PFSK-1 (cell line): Measurements from ENCODE around the gene ARFGAP2.

ENCODE experiments used
- FOXP2 ChIP-seq: optimal IDR thresholded peaks from 2 replicates; pipeline ENCODE3; 2011; ENCODE audit warnings: borderline replicate concordance, control low read depth, inconsistent platforms; ENCODE audit not compliant: insufficient read depth; ENCODE audit errors: extremely low read length, extremely low read depth
- POLR2AphosphoS5 ChIP-seq: IDR thresholded peaks from 2 replicates; pipeline ENCODE4 v1.6.1; 2012; ENCODE audit warnings: low read depth, mild to moderate bottlenecking, control low read depth, low read length, moderate library complexity
- SIN3A ChIP-seq: IDR thresholded peaks from 2 replicates; pipeline ENCODE4 v1.6.1; 2012; ENCODE audit warnings: mild to moderate bottlenecking, low read length, moderate library complexity, borderline replicate concordance; ENCODE audit not compliant: insufficient read depth
- TAF1 ChIP-seq: IDR thresholded peaks from 2 replicates; pipeline ENCODE4 v1.6.1; 2012; ENCODE audit warnings: low read length, control low read depth, borderline replicate concordance; ENCODE audit not compliant: insufficient read depth
- TF ChIP-seq, protein P1 (sequence below), 2 experiments: IDR thresholded peaks; 2 replicates each; pipeline versions ENCODE4 v1.6.1 to v1.8.0; 2011 to 2012; ENCODE audit warnings: low read depth in 2 of 2, low read length in 2 of 2, control low read depth in 1 of 2, inconsistent platforms in 1 of 2, mild to moderate bottlenecking in 1 of 2, moderate library complexity in 1 of 2; ENCODE audit not compliant: insufficient read depth in 1 of 2

The ARFGAP2 gene

DNA sequence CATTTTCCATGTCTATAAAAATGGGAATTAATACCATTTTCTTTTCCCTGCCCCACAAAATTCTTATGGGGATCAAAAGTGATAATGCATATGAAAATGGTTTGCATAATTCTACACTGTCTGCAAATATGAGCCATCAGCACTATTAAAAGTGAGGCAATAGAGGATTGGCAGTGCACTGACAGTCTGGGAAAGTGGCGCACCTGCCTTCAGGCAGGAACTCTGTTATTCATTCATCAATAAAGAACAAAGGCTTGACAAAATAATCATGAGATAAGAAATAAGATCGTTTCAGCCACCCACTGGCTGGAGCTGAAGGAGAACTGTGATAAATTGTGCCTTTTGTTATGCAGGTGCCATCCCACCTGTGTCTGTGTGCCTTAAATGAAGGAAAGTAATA lies 49.5 kb downstream of the ARFGAP2 start:
- TF ChIP-seq SIN3A, result no peak
- TF ChIP-seq, protein P1, sequence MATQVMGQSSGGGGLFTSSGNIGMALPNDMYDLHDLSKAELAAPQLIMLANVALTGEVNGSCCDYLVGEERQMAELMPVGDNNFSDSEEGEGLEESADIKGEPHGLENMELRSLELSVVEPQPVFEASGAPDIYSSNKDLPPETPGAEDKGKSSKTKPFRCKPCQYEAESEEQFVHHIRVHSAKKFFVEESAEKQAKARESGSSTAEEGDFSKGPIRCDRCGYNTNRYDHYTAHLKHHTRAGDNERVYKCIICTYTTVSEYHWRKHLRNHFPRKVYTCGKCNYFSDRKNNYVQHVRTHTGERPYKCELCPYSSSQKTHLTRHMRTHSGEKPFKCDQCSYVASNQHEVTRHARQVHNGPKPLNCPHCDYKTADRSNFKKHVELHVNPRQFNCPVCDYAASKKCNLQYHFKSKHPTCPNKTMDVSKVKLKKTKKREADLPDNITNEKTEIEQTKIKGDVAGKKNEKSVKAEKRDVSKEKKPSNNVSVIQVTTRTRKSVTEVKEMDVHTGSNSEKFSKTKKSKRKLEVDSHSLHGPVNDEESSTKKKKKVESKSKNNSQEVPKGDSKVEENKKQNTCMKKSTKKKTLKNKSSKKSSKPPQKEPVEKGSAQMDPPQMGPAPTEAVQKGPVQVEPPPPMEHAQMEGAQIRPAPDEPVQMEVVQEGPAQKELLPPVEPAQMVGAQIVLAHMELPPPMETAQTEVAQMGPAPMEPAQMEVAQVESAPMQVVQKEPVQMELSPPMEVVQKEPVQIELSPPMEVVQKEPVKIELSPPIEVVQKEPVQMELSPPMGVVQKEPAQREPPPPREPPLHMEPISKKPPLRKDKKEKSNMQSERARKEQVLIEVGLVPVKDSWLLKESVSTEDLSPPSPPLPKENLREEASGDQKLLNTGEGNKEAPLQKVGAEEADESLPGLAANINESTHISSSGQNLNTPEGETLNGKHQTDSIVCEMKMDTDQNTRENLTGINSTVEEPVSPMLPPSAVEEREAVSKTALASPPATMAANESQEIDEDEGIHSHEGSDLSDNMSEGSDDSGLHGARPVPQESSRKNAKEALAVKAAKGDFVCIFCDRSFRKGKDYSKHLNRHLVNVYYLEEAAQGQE (IDR thresholded peaks at IDR 0.05; ENCODE audit: insufficient read depth in 1 of 2, low read depth in 2 of 2, low read length in 2 of 2), result no peak

DNA sequence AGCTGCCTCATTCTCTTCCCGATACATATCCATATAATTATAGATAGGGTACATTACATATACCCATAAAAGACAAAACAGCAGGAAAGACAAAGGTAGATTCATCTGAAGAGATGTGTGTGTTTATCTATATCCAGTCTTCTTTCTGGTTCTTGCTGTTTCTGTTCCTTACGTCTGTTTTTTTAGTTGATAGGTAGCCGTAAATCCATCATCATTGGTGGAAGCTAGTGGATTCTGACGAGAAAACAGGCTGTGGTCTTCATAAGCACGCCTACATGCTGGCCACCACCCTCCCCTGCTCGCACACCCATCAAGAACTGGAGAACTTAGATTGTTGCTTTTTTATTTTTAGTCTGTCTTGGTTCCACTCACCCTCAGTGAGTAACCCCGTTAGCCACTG lies 51.6 kb downstream of the ARFGAP2 start:
- no peak for TF ChIP-seq SIN3A
- TF ChIP-seq, protein P1 (IDR thresholded peaks at IDR 0.05; ENCODE audit: insufficient read depth in 1 of 2, low read depth in 2 of 2, low read length in 2 of 2), result no peak
- TF ChIP-seq TAF1, result no peak
- no peak for TF ChIP-seq POLR2AphosphoS5
- TF ChIP-seq FOXP2, result no peak

GRCh38 chr11:47124675-47125074 lies 52.0 kb downstream of the ARFGAP2 start:
- TF ChIP-seq SIN3A, result no peak
- TF ChIP-seq POLR2AphosphoS5, result no peak
- TF ChIP-seq TAF1, result no peak
- no peak for TF ChIP-seq FOXP2
- TF ChIP-seq, protein P1 (IDR thresholded peaks at IDR 0.05; ENCODE audit: insufficient read depth in 1 of 2, low read depth in 2 of 2, low read length in 2 of 2), result no peak

- no peak for TF ChIP-seq SIN3A
- no peak for TF ChIP-seq TAF1
- TF ChIP-seq, protein P1 (IDR thresholded peaks at IDR 0.05; ENCODE audit: insufficient read depth in 1 of 2, low read depth in 2 of 2, low read length in 2 of 2), result no peak
- no peak for TF ChIP-seq POLR2AphosphoS5
- no peak for TF ChIP-seq FOXP2
These were observed 53.6 kb downstream of the ARFGAP2 start for GRCh38 chr11:47123094-47123493.

DNA sequence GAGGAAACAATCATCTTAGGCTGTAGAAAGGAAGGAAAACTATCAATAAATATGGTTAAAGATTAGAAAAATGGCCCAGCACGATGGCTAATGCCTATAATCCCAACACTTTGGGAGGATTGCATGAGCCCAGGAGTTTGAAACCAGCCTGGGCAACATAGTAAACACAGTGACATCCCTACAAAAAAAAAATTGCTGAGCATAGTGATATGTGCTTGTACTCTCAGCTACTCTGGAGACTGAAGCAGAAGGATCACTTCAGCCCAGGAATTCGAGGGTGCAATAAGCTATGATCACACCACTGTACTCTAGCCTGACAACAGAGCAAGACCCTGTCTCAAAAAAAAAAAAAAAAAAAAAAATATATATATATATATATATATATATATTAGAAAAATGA lies 54.9 kb downstream of the ARFGAP2 start:
- TF ChIP-seq SIN3A, result no peak
- TF ChIP-seq TAF1, result no peak
- TF ChIP-seq, protein P1 (IDR thresholded peaks at IDR 0.05; ENCODE audit: insufficient read depth in 1 of 2, low read depth in 2 of 2, low read length in 2 of 2), result no peak
- TF ChIP-seq POLR2AphosphoS5, result no peak
- TF ChIP-seq FOXP2, result no peak
